Right cardiac atrium (tissue), 5 donors: ENCODE measurements around the gene SERPINB5. TPM values are rescaled to one million over a fixed set of nuclear protein-coding genes. Genes with fewer than 3 reads are reported as not detected.

Experiments
- ATAC-seq, 2 donors: fragments of 200-7000 bp; cut with Tn5 transposase; one replicate each; pipeline versions ENCODE4 v1.8.0 to v1.9.1; 2020; ENCODE audit warnings: moderate library complexity in 2 of 2, mild to moderate bottlenecking in 1 of 2
- DNase-seq, 3 donors: peaks; one replicate each; pipeline ENCODE4 v3.0.0-alpha.2; 2020
- H3K27ac ChIP-seq: one replicate; pipeline ENCODE4 v1.5.1; 2013; ENCODE audit warnings: mild to moderate bottlenecking, low read length, control low read depth, moderate library complexity
- H3K27me3 ChIP-seq: one replicate; pipeline ENCODE4 v1.6.1; 2013; ENCODE audit not compliant: control insufficient read depth, insufficient read depth
- H3K4me1 ChIP-seq: one replicate; pipeline ENCODE4 v1.6.1; 2013; ENCODE audit warnings: low read length; ENCODE audit not compliant: control insufficient read depth, insufficient read depth
- H3K4me3 ChIP-seq: one replicate; pipeline ENCODE4 v1.5.1; 2013; ENCODE audit warnings: low read length, control low read depth
- H3K9me3 ChIP-seq: one replicate; pipeline ENCODE4 v1.6.1; 2013; ENCODE audit warnings: low read length; ENCODE audit not compliant: control insufficient read depth
- WGBS: extraction: QIAGEN DNeasy Blood & Tissue Kit; methylation state at CpG from one replicate; pipeline ENCODE4 v1.1.7; 2013; 5-methylcytosine and 5-hydroxymethylcytosine counted together
- intact Hi-C, 4 donors: fragments of 100-400 bp; cut with DNase I; formaldehyde crosslinking; loops; one replicate each; pipeline versions ENCODE4 v1.11.0 to v1.14.0; 2022 to 2023
- polyA plus RNA-seq: library from polyadenylated mRNA; stranded (reverse); fragments of 200-250 nt; gene quantifications from one replicate; pipeline ENCODE4 v1.2.3, GENCODE V29; 2013
- total RNA-seq, 4 donors: library from RNA; stranded (reverse); fragmentation: NEBNext Ultra II Directional; extraction: Animal tissue kit (Norgen Biotek cat#: 25700); gene quantifications; one replicate each; pipeline ENCODE4 v1.2.1, GENCODE V29; 2021
- donor health status: healthy with polysubstance abuse.
- donor health status: DM: no; HTN: yes; CAD: no.
- donor health status: DM: no; HTN: no; CAD: no.
- donor health status: DM: no; HTN: yes; CAD: no; lungs with severe emphysema.
- donor health status: DM: yes; HTN: yes; CAD: no.

The SERPINB5 gene
- total and polyA plus RNA-seq, 5 donors: not detected

- no peaks in the 10 kb centered on the region for H3K4me1 ChIP-seq
- H3K4me3 ChIP-seq: no peak overlapping the region
- no peak overlapping the region for H3K27ac ChIP-seq
- intact Hi-C loops: loop anchor here in 2 of 4 donors (10.0 kb wide), 1 partner anchor 321 kb away; no protein-coding TSS in a partner anchor
- H3K27me3 ChIP-seq: no peaks in the 10 kb centered on the region
- no peaks in the 10 kb centered on the region for H3K9me3 ChIP-seq
- no peak for ATAC-seq
- 63% methylated on average over 4 of the region's 4 CpGs for WGBS
- DNase-seq: no peak
Measured at GRCh38 chr18:63523660-63524059, 46.9 kb downstream of the SERPINB5 start.

- no peak overlapping the region for H3K4me3 ChIP-seq
- no peak overlapping the region for H3K27ac ChIP-seq
- ATAC-seq: no peak
- H3K4me1 ChIP-seq: peaks cover 2% of the 10 kb centered on the region
- H3K27me3 ChIP-seq: no peaks in the 10 kb centered on the region
- DNase-seq: no peak
- intact Hi-C loops: loop anchor here in 2 of 4 donors (10.0 kb wide), 1 partner anchor 318 kb away; no protein-coding TSS in a partner anchor
- H3K9me3 ChIP-seq: no peaks in the 10 kb centered on the region
Measured at GRCh38 chr18:63527251-63527650, 50.5 kb downstream of the SERPINB5 start.

GRCh38 chr18:63528863-63529492 lies 52.2 kb downstream of the SERPINB5 start:
- Histone ChIP-seq H3K4me1 (peaks cover 2% of the 10 kb centered on the region), H3K9me3 (no peaks in the 10 kb centered on the region), H3K27ac (no peak overlapping the region), H3K4me3 (no peak overlapping the region), H3K27me3 (no peaks in the 10 kb centered on the region)
- WGBS: 35% methylated on average over 5 of the region's 5 CpGs
- intact Hi-C loops: loop anchor here in 2 of 4 donors (10.0 kb wide), 1 partner anchor 316 kb away; no protein-coding TSS in a partner anchor
- ATAC-seq (no peak), DNase-seq (no peak)

GRCh38 chr18:63532471-63532870 lies 55.7 kb downstream of the SERPINB5 start:
- Histone ChIP-seq H3K4me3 (no peak overlapping the region), H3K27ac (no peak overlapping the region), H3K9me3 (no peaks in the 10 kb centered on the region), H3K4me1 (peaks cover 2% of the 10 kb centered on the region), H3K27me3 (no peaks in the 10 kb centered on the region)
- DNase-seq: no peak
- intact Hi-C loops: no loop called here
- no peak for ATAC-seq
- WGBS: 93% methylated on average over 2 of the region's 2 CpGs

GRCh38 chr18:63534615-63535014 lies 57.9 kb downstream of the SERPINB5 start:
- Histone ChIP-seq H3K27me3 (no peaks in the 10 kb centered on the region), H3K4me3 (no peak overlapping the region), H3K9me3 (no peaks in the 10 kb centered on the region), H3K4me1 (no peaks in the 10 kb centered on the region), H3K27ac (no peak overlapping the region)
- no peak for ATAC-seq
- DNase-seq: no peak
- intact Hi-C loops: no loop called here
- 52% methylated on average over 4 of the region's 4 CpGs for WGBS

GRCh38 chr18:63539904-63540510 lies 63.2 kb downstream of the SERPINB5 start:
- intact Hi-C loops: no loop called here
- Histone ChIP-seq H3K27me3 (no peaks in the 10 kb centered on the region), H3K4me1 (no peaks in the 10 kb centered on the region), H3K9me3 (no peaks in the 10 kb centered on the region), H3K4me3 (no peak overlapping the region), H3K27ac (no peak overlapping the region)
- no peak for ATAC-seq
- 46% methylated on average over 3 of the region's 3 CpGs for WGBS
- DNase-seq: no peak

- no peaks in the 10 kb centered on the region for H3K4me1 ChIP-seq
- H3K27me3 ChIP-seq: no peaks in the 10 kb centered on the region
- no peak within 1 kb of the TSS for H3K27ac ChIP-seq
- ATAC-seq (no peak), DNase-seq (no peak)
- H3K4me3 ChIP-seq: no peak within 1 kb of the TSS
- 44% methylated on average over 1 of the region's 1 CpG for WGBS
- intact Hi-C loops: no loop called here
- no peaks in the 10 kb centered on the region for H3K9me3 ChIP-seq
Measured at GRCh38 chr18:63542069-63542468, 65.3 kb downstream of the SERPINB5 start, which contains the start of gene SERPINB12. Gene SERPINB12, plus strand, starts transcription at chr18:63542369. Its CDS starts 13,791 bp downstream, at chr18:63556160.

GRCh38 chr18:63544017-63544416 lies 67.3 kb downstream of the SERPINB5 start:
- WGBS: 87% methylated on average over 2 of the region's 2 CpGs

GRCh38 chr18:63545000-63545399 lies 68.2 kb downstream of the SERPINB5 start:
- H3K27ac ChIP-seq: no peak overlapping the region
- no peaks in the 10 kb centered on the region for H3K4me1 ChIP-seq
- H3K27me3 ChIP-seq: no peaks in the 10 kb centered on the region
- DNase-seq (no peak), ATAC-seq (no peak)
- 72% methylated on average over 3 of the region's 3 CpGs for WGBS
- no peaks in the 10 kb centered on the region for H3K9me3 ChIP-seq
- no peak overlapping the region for H3K4me3 ChIP-seq
- intact Hi-C loops: no loop called here

More at GRCh38 chr18:63544017-63544416, 67.3 kb downstream of the SERPINB5 start:
- H3K9me3 ChIP-seq: no peaks in the 10 kb centered on the region
- intact Hi-C loops: no loop called here
- DNase-seq: no peak
- H3K4me1 ChIP-seq: no peaks in the 10 kb centered on the region
- H3K27ac ChIP-seq: no peak overlapping the region
- ATAC-seq: no peak
- no peaks in the 10 kb centered on the region for H3K27me3 ChIP-seq
- H3K4me3 ChIP-seq: no peak overlapping the region

GRCh38 chr18:63550068-63550467 lies 73.3 kb downstream of the SERPINB5 start:
- intact Hi-C loops: no loop called here
- Histone ChIP-seq H3K4me3 (no peak overlapping the region), H3K27me3 (no peaks in the 10 kb centered on the region), H3K9me3 (no peaks in the 10 kb centered on the region), H3K27ac (no peak overlapping the region), H3K4me1 (peaks cover 3% of the 10 kb centered on the region)
- no peak for ATAC-seq
- 42% methylated on average over 1 of the region's 1 CpG for WGBS
- no peak for DNase-seq

GRCh38 chr18:63551769-63552168 lies 75.0 kb downstream of the SERPINB5 start:
- H3K4me3 ChIP-seq: no peak overlapping the region
- peaks cover 3% of the 10 kb centered on the region for H3K4me1 ChIP-seq
- no peaks in the 10 kb centered on the region for H3K9me3 ChIP-seq
- intact Hi-C loops: no loop called here
- no peak overlapping the region for H3K27ac ChIP-seq
- 81% methylated on average over 3 of the region's 3 CpGs for WGBS
- H3K27me3 ChIP-seq: no peaks in the 10 kb centered on the region
- no peak for ATAC-seq
- DNase-seq: no peak
